IMR-90 (cell line): ENCODE results near the gene FBXL20. TPM values are rescaled to one million over a fixed set of nuclear protein-coding genes. Genes with fewer than 3 reads are reported as not detected.

Experiments
- ATAC-seq: fragments of 200-7000 bp; cut with Tn5 transposase; 2 replicates; pipeline ENCODE4 v1.9.1; 2020; ENCODE audit warnings: low read depth, mild to moderate bottlenecking, moderate library complexity
- BruUV-seq: library from RNA; stranded (reverse); fragments of 400-500 nt; replicated peaks from 2 replicates; lab custom pipeline; 2021; lab: Mats Ljungman, UMichigan
- CTCF ChIA-PET: fragments of 300-600 bp; formaldehyde crosslinking; extraction: SDS; loops from one replicate; lab custom pipeline; 2021; ENCODE audit warnings: antibody characterized with exemption; lab: Yijun Ruan, JAX
- POLR2A ChIA-PET: fragments of 300-600 bp; sonication (Branson Sonifier 250); formaldehyde crosslinking; loops from one replicate; lab custom pipeline; 2022; ENCODE audit warnings: antibody characterized with exemption; ENCODE audit not compliant: unreplicated experiment; lab: Charles Lee
- DNase-seq: peaks from one replicate; pipeline ENCODE4 v3.0.0; 2013
- H2AFZ ChIP-seq: replicated peaks from 2 replicates; pipeline ENCODE3; 2013; ENCODE audit warnings: low read length, mild to moderate bottlenecking; ENCODE audit not compliant: poor library complexity
- H2AK5ac ChIP-seq: 2 replicates; pipeline ENCODE4 v1.6.1; 2013; ENCODE audit warnings: low read depth, low read length, inconsistent platforms
- H2AK9ac ChIP-seq: replicated peaks from 2 replicates; pipeline ENCODE3; 2013; ENCODE audit warnings: mild to moderate bottlenecking, low read depth, low read length, moderate library complexity; ENCODE audit not compliant: poor library complexity
- H2BK120ac ChIP-seq: 2 replicates; pipeline ENCODE4 v1.6.1; 2013; ENCODE audit warnings: low read depth, low read length, inconsistent platforms
- H2BK15ac ChIP-seq: 3 replicates; pipeline ENCODE4 v1.6.1; 2013; ENCODE audit warnings: low read depth, low read length, inconsistent platforms
- H2BK20ac ChIP-seq: 2 replicates; pipeline ENCODE4 v1.6.1; 2013; ENCODE audit warnings: low read depth, mild to moderate bottlenecking, inconsistent platforms, low read length, moderate library complexity
- H2BK5ac ChIP-seq: 2 replicates; pipeline ENCODE4 v1.6.1; 2013; ENCODE audit warnings: mild to moderate bottlenecking, low read depth, low read length, inconsistent platforms; ENCODE audit not compliant: poor library complexity, severe bottlenecking
- H3K14ac ChIP-seq: replicated peaks from 2 replicates; pipeline ENCODE4 v1.6.1; 2013; ENCODE audit warnings: low read depth, low read length, inconsistent platforms
- H3K18ac ChIP-seq: 2 replicates; pipeline ENCODE4 v1.6.1; 2013; ENCODE audit warnings: low read depth, low read length, control low read depth
- H3K23ac ChIP-seq: 2 replicates; pipeline ENCODE4 v1.6.1; 2013; ENCODE audit warnings: low read depth, low read length, inconsistent platforms
- H3K27ac ChIP-seq: 2 replicates; pipeline ENCODE4 v1.5.1; 2013; ENCODE audit warnings: mild to moderate bottlenecking, control low read depth, low read length; ENCODE audit not compliant: insufficient read depth
- H3K27me3 ChIP-seq: 2 replicates; pipeline ENCODE4 v1.6.1; 2013; ENCODE audit warnings: low read length; ENCODE audit not compliant: control insufficient read depth, insufficient read depth
- H3K36me3 ChIP-seq: 2 replicates; pipeline ENCODE4 v1.6.1; 2013; ENCODE audit warnings: low read length, mixed read lengths; ENCODE audit not compliant: control insufficient read depth, insufficient read depth
- H3K4ac ChIP-seq: 2 replicates; pipeline ENCODE4 v1.6.1; 2013; ENCODE audit warnings: low read depth, low read length, inconsistent platforms
- H3K4me1 ChIP-seq: 2 replicates; pipeline ENCODE4 v1.6.1; 2013; ENCODE audit warnings: low read length, mixed read lengths; ENCODE audit not compliant: control insufficient read depth, insufficient read depth
- H3K4me2 ChIP-seq: 2 replicates; pipeline ENCODE4 v1.6.1; 2013; ENCODE audit warnings: low read depth, mild to moderate bottlenecking, control low read depth, low read length, moderate library complexity
- H3K4me3 ChIP-seq: 2 replicates; pipeline ENCODE4 v1.5.1; 2013; ENCODE audit warnings: low read depth, mild to moderate bottlenecking, control low read depth, low read length, moderate library complexity; ENCODE audit not compliant: insufficient read depth
- H3K56ac ChIP-seq: 2 replicates; pipeline ENCODE4 v1.6.1; 2013; ENCODE audit warnings: low read length, inconsistent platforms; ENCODE audit not compliant: insufficient read depth; ENCODE audit errors: extremely low read depth
- H3K79me1 ChIP-seq, 2 experiments: 2 replicates each; pipeline ENCODE4 v1.6.1; 2013; ENCODE audit warnings: low read length in 2 of 2, inconsistent platforms in 1 of 2, low read depth in 1 of 2
- H3K9ac ChIP-seq: 2 replicates; pipeline ENCODE4 v1.6.1; 2013; ENCODE audit warnings: low read depth, low read length, control low read depth
- H3K9me1 ChIP-seq: 2 replicates; pipeline ENCODE4 v1.6.1; 2013; ENCODE audit warnings: low read length, inconsistent platforms; ENCODE audit not compliant: insufficient read depth
- H3K9me3 ChIP-seq: 2 replicates; pipeline ENCODE4 v1.6.1; 2013; ENCODE audit warnings: low read length; ENCODE audit not compliant: control insufficient read depth, insufficient read depth
- H4K20me1 ChIP-seq: 2 replicates; pipeline ENCODE4 v1.6.1; 2013; ENCODE audit warnings: low read length, inconsistent platforms; ENCODE audit not compliant: insufficient read depth
- H4K5ac ChIP-seq: 2 replicates; pipeline ENCODE4 v1.6.1; 2013; ENCODE audit warnings: mild to moderate bottlenecking, low read depth, low read length, control low read depth
- H4K8ac ChIP-seq, 2 experiments: 2 replicates each; pipeline ENCODE4 v1.6.1; 2013; ENCODE audit warnings: low read depth in 2 of 2, low read length in 2 of 2, control low read depth in 1 of 2, inconsistent platforms in 1 of 2
- H4K91ac ChIP-seq: 2 replicates; pipeline ENCODE4 v1.6.1; 2013; ENCODE audit warnings: low read depth, low read length, inconsistent platforms; ENCODE audit not compliant: insufficient read depth
- BHLHE40 ChIP-seq: fragments of 150-350 bp; IDR thresholded peaks from 2 replicates; pipeline ENCODE4 v1.6.1; 2016; ENCODE audit warnings: mild to moderate bottlenecking, low read depth, low read length
- FOS ChIP-seq: fragments of 150-350 bp; IDR thresholded peaks from 2 replicates; pipeline ENCODE4 v1.6.1; 2016; ENCODE audit warnings: low read depth, low read length
- MAFK ChIP-seq: IDR thresholded peaks from 2 replicates; pipeline ENCODE4 v1.6.1; 2012; ENCODE audit warnings: low read depth, low read length, improper control_type of control experiment
- MXI1 ChIP-seq: IDR thresholded peaks from 2 replicates; pipeline ENCODE4 v1.6.1; 2012; ENCODE audit warnings: low read depth, mild to moderate bottlenecking, low read length, moderate library complexity, borderline replicate concordance
- RAD21 ChIP-seq: IDR thresholded peaks from 2 replicates; pipeline ENCODE4 v1.6.1; 2012; ENCODE audit warnings: low read length, improper control_type of control experiment
- RCOR1 ChIP-seq: IDR thresholded peaks from 2 replicates; pipeline ENCODE4 v1.6.1; 2012; ENCODE audit warnings: mild to moderate bottlenecking, low read length, improper control_type of control experiment; ENCODE audit not compliant: insufficient replicate concordance
- RFX5 ChIP-seq: IDR thresholded peaks from 2 replicates; pipeline ENCODE4 v1.8.0; 2012; ENCODE audit warnings: low read depth, mild to moderate bottlenecking, low read length, moderate library complexity
- SMC3 ChIP-seq: fragments of 150-350 bp; IDR thresholded peaks from 2 replicates; pipeline ENCODE4 v1.6.1; 2016; ENCODE audit warnings: low read depth, mild to moderate bottlenecking, antibody characterized with exemption, low read length, moderate library complexity
- WGBS, 2 experiments: methylation state at CpG; one replicate each; pipeline versions ENCODE4 v1.1.5 to v1.1.7; 2013; ENCODE audit warnings: missing lambda C conversion rate in 2 of 2; ENCODE audit not compliant: insufficient read length in 1 of 2; ENCODE audit errors: extremely low coverage in 2 of 2; 5-methylcytosine and 5-hydroxymethylcytosine counted together
- dilution Hi-C: fragments of 300-500 bp; cut with HindIII; formaldehyde crosslinking; loops from one replicate; pipeline ENCODE4 v1.14.3; 2018; ENCODE audit warnings: low sequenced_read_pairs; ENCODE audit not compliant: unreplicated experiment
- in situ Hi-C: fragments of 300-500 bp; cut with MboI; formaldehyde crosslinking; loops from 3 replicates; pipeline ENCODE4 v1.14.3; 2019; ENCODE audit warnings: low sequenced_read_pairs, inconsistent platforms, mixed read lengths
- intact Hi-C: fragments of 100-400 bp; cut with micrococcal nuclease; formaldehyde crosslinking; loops from 2 replicates; pipeline ENCODE4 v1.10.0; 2022
- polyA plus RNA-seq, 3 experiments: library from polyadenylated mRNA; depleted of rRNA; stranded (reverse); fragments of >200 nt; gene quantifications; 2 replicates each; pipeline ENCODE4 v1.2.3, GENCODE V29; 2012; ENCODE audit warnings: low replicate concordance in 1 of 3
- total RNA-seq: library from RNA; depleted of rRNA; stranded (reverse); fragments of >200 nt; gene quantifications from 2 replicates; pipeline ENCODE4 v1.2.3, GENCODE V29; 2012
- TF ChIP-seq, protein P1 (sequence below): conservative IDR thresholded peaks from 2 replicates; pipeline ENCODE4 v1.5.1; 2012; ENCODE audit warnings: mild to moderate bottlenecking, low read depth, low read length, improper control_type of control experiment
- TF ChIP-seq, protein P2 (sequence below): fragments of 150-350 bp; IDR thresholded peaks from 2 replicates; pipeline ENCODE4 v1.6.1; 2016; ENCODE audit warnings: low read depth, mild to moderate bottlenecking, low read length, moderate library complexity, borderline replicate concordance
- TF ChIP-seq, protein P3 (sequence below): fragments of 150-350 bp; IDR thresholded peaks from 2 replicates; pipeline ENCODE4 v1.6.1; 2017; ENCODE audit warnings: mild to moderate bottlenecking, antibody characterized with exemption, low read length, low read depth

The FBXL20 gene
- total and polyA plus RNA-seq, 2 of the 4 experiments (the other 2 are of a cell fraction), result 4.1 to 13.8 TPM

DNA sequence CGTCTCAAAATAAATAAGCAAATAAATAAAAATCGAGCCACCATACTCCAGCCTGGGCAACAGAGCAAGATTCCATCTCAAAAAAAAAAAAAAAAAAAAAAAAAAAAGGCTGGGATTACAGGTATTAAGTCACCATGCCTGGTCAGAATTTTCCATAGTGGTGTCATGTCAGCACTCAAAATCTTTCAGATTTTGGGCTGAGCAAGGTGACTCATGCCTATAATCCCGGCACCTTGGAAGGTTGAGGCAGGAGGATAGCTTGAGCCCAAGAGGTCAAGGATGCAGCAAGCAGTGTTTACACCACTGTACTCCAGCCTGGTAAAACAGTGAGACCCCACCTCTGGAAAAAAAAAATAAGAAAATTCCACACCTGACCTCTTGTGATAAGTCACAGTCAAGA, 52.2 kb downstream of the FBXL20 start:
- BruUV-seq, result no TSS peak
- no peak overlapping the region for H4K8ac ChIP-seq

More for the DNA sequence above, 52.2 kb downstream of the FBXL20 start:
- H3K23ac ChIP-seq, result no peak overlapping the region
- dilution Hi-C loops, result no loop called here
- ATAC-seq (no peak), DNase-seq (no peak)
- H2BK120ac ChIP-seq, result no peak overlapping the region
- TF ChIP-seq RAD21, result no peak
- TF ChIP-seq MXI1, result no peak
- TF ChIP-seq, protein P1, sequence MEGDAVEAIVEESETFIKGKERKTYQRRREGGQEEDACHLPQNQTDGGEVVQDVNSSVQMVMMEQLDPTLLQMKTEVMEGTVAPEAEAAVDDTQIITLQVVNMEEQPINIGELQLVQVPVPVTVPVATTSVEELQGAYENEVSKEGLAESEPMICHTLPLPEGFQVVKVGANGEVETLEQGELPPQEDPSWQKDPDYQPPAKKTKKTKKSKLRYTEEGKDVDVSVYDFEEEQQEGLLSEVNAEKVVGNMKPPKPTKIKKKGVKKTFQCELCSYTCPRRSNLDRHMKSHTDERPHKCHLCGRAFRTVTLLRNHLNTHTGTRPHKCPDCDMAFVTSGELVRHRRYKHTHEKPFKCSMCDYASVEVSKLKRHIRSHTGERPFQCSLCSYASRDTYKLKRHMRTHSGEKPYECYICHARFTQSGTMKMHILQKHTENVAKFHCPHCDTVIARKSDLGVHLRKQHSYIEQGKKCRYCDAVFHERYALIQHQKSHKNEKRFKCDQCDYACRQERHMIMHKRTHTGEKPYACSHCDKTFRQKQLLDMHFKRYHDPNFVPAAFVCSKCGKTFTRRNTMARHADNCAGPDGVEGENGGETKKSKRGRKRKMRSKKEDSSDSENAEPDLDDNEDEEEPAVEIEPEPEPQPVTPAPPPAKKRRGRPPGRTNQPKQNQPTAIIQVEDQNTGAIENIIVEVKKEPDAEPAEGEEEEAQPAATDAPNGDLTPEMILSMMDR, result no peak
- no peak for TF ChIP-seq FOS
- TF ChIP-seq RFX5, result no peak
- TF ChIP-seq SMC3, result no peak
- TF ChIP-seq MAFK, result no peak
- TF ChIP-seq, protein P2, sequence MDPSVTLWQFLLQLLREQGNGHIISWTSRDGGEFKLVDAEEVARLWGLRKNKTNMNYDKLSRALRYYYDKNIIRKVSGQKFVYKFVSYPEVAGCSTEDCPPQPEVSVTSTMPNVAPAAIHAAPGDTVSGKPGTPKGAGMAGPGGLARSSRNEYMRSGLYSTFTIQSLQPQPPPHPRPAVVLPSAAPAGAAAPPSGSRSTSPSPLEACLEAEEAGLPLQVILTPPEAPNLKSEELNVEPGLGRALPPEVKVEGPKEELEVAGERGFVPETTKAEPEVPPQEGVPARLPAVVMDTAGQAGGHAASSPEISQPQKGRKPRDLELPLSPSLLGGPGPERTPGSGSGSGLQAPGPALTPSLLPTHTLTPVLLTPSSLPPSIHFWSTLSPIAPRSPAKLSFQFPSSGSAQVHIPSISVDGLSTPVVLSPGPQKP, result no peak
- TF ChIP-seq, protein P3, sequence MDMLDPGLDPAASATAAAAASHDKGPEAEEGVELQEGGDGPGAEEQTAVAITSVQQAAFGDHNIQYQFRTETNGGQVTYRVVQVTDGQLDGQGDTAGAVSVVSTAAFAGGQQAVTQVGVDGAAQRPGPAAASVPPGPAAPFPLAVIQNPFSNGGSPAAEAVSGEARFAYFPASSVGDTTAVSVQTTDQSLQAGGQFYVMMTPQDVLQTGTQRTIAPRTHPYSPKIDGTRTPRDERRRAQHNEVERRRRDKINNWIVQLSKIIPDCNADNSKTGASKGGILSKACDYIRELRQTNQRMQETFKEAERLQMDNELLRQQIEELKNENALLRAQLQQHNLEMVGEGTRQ, result no peak
- no peak for TF ChIP-seq RCOR1
- no peak for TF ChIP-seq BHLHE40
- H3K4me1 ChIP-seq, result no peaks in the 10 kb centered on the region
- CTCF ChIA-PET, result no interaction called here
- no peak overlapping the region for H3K4me2 ChIP-seq
- H4K5ac ChIP-seq, result no peak overlapping the region
- intact Hi-C loops, result no loop called here
- WGBS, 2 experiments, result no CpG with 5 or more reads among the region's 3 CpGs
- H2AK9ac ChIP-seq, result no peak overlapping the region
- H2BK5ac ChIP-seq, result no peak overlapping the region
- H3K36me3 ChIP-seq, result no peaks in the 10 kb centered on the region
- no peak overlapping the region for H3K18ac ChIP-seq
- H2AK5ac ChIP-seq, result no peak overlapping the region
- peaks cover 9 to 11% of the 10 kb centered on the region in 2 experiments; a peak in 3 of 4 replicates for H3K79me1 ChIP-seq
- no peak overlapping the region for H3K9ac ChIP-seq
- no peaks in the 10 kb centered on the region for H3K27me3 ChIP-seq
- no peak overlapping the region for H4K91ac ChIP-seq
- H3K14ac ChIP-seq, result no peak overlapping the region
- no peaks in the 10 kb centered on the region; the same call in 1 of the 2 replicates for H3K9me1 ChIP-seq
- H2BK20ac ChIP-seq, result no peak overlapping the region
- in situ Hi-C loops, result no loop called here
- 0 out of 2 replicates have a peak, but pooled peaks cover 7% of the 10 kb centered on the region for H4K20me1 ChIP-seq
- POLR2A ChIA-PET, result no interaction called here
- no peak overlapping the region for H2BK15ac ChIP-seq
- H3K4ac ChIP-seq, result no peak overlapping the region
- H2AFZ ChIP-seq, result no peak overlapping the region
- no peaks in the 10 kb centered on the region for H3K9me3 ChIP-seq
- no peak overlapping the region for H3K56ac ChIP-seq
- no peak overlapping the region for H3K27ac ChIP-seq
- no peak overlapping the region for H3K4me3 ChIP-seq
